Stimulated activated CD4-positive, alpha-beta T cell treated with anti-CD3 and anti-CD28 coated beads, Interleukin-4, amount 100 ng/mL, for 48 hours (primary cell): ENCODE results near the gene IL17F.

Experiments used
- DNase-seq, 2 donors: peaks; one replicate each; pipeline ENCODE4 v3.0.0-alpha.2; 2020; ENCODE audit warnings: low read depth in 2 of 2

The IL17F gene

DNA sequence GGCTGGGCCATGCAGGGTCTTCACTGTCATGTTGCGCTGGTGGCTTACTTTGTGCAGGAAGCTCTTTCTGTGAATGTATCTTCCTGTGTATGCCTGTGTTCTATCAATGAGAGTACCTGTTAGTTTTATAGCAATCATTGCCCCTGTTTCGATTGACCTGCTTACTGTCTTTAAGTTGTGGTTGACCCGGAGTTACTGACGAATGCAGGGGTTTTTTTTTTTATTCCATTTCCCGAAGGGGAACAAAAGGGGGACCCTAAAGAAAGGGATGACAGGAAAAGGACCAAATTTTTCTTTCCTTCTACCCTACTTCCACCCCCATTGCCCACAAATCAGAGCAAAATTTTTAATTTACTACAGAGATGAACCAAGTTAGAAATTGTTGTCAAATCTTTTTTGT is at the start of gene IL17F:
IL17F (minus strand) TSS at position 101 of the 400 bp plus-strand sequence; CDS start at position 30, 71 bp downstream.
- no peak for DNase-seq

GRCh38 chr6:52293067-52293466 is 48.8 kb upstream of the IL17F start:
- DNase-seq = no peak

- DNase-seq = no peak
These were observed 44.5 kb upstream of the IL17F start for GRCh38 chr6:52288841-52289240.

DNA sequence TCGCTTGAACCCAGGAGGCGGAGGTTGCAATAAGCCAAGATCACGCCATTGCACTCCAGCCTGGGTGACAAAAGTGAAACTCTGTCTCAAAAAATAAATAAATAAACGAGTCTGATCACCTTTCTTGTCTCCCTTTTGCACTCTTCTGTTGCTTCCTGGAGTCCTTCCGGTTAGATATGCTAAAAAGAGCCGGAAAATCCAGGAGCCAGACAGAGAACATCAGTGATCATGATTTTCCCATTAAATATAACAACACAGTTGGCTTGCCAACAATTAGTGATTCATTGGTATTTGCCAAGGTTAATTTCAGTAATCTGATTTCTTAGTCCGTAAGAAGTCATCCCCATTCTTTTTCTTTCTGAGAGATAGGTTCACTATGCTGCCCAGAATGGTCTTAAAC is 43.9 kb upstream of the IL17F start:
- DNase-seq = no peak

GRCh38 chr6:52286798-52287432 is 42.6 kb upstream of the IL17F start:
- peak; percentile 54 to 65 for DNase-seq

- no peak for DNase-seq
These were observed 41.1 kb upstream of the IL17F start for GRCh38 chr6:52285177-52286068.

- DNase-seq = peak; percentile 87 to 94
These were observed 40.3 kb upstream of the IL17F start, which contains the start of gene MCM3 for GRCh38 chr6:52284460-52285176. MCM3 (minus strand) TSS chr6:52284742; CDS start chr6:52284674, 68 bp downstream.

GRCh38 chr6:52284131-52284459 is 39.8 kb upstream of the IL17F start:
- peak; percentile 56 to 57 for DNase-seq

GRCh38 chr6:52283111-52283510 is 38.8 kb upstream of the IL17F start:
- DNase-seq = no peak

DNA sequence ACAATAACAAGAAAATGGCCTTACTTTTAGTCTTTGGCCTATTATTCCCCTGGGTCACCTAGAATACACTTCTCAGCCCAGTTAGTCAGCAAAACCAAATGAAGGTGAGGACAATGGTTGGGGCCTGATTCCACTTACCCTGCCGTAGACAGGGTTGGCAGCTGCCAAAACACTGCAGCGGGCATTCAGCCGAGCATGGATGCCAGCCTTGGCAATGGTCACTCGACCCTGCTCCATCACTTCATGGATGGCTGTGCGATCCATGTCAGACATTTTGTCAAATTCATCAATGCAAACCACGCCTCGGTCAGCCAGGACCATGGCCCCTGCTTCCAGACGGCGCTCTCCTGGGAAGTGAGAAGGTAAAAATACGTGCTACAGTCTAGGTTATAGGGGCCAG is 31.8 kb upstream of the IL17F start:
- DNase-seq = no peak

GRCh38 chr6:52271852-52272460 is 27.7 kb upstream of the IL17F start:
- DNase-seq = no peak

- peak; percentile 54 to 63 for DNase-seq
These were observed 19.6 kb upstream of the IL17F start for GRCh38 chr6:52263709-52264540.

- no peak for DNase-seq
These were observed 18.5 kb upstream of the IL17F start for GRCh38 chr6:52262620-52263344.

- no peak for DNase-seq
These were observed 16.9 kb upstream of the IL17F start for GRCh38 chr6:52261229-52261628.

DNA sequence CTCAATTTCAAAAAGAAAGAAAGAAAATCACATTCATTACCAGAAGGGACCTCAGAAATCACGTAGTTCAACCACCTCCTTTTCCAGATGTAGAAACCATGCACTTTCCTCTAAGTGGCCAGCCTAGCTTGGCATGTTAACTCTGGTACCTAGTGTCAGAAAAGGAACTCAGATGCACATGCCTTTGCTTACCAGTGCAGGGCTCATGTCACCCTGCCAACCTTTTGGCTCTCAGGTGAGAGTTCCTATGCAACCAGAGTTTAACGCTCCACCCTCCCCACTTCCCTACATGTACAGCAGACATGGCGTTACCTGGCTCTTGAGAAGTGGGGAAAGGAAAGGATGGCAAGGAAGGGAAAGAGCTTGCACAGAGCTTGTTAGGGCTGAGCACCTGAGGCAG is 16.3 kb upstream of the IL17F start:
- no peak for DNase-seq

DNA sequence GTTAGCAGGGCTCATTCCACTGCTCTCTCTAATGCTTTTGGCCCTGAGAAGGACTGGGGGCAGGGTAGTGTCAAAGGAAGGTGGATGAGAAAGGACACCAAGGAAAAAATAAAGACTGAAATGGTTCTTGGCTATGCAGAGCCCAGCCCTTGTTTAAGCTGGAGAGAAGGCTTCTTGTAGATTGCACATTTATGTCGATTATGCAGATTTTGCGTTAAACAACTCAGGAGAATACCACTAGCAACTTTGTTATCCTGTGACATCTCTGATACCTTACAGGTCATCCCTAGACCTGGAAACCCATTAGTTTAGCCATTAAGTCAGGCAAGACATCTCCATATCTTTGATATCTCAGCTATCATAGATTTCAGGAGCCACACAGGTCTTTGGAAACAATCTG is 11.1 kb upstream of the IL17F start:
- DNase-seq = no peak

GRCh38 chr6:52254731-52255378 is 10.6 kb upstream of the IL17F start:
- DNase-seq = no peak

DNA sequence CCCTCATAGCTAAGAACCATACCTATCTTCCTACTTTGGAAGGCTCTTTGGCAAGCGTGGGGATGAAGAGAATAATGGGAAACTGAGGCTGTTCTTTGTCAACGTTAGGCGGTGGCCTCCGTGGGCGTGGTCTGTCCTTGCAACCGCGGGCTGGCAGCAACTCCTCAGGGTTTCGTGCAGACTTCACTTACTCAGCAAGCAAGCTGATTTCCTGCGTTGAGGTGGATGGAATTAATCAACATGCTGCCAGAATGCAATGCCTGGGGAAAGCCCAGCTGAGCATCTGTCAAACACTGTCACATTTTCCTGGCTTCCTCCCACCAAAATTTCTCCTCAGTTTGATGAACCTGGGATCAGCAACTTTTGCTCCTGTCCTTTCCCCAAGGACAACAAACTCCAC is 9.2 kb upstream of the IL17F start:
- peak; percentile 31 to 45 for DNase-seq

DNA sequence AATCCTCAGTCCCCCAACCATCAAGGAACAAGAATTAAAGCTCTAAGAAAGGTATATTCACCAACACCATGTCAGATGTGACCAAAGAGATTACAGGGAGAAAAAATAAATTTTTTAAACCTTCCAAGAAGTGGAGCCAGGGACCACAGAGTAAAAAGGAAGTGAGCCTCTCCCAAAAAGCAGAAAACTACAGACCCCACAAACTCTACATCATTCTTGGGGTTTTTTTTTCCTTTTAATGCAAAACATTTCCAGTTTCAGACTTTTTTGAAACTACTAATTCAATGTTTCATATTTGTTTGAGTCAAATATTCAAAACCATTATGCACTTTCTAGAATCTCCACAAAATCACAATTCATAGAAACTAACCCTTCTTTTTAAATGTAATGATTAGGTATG is 6.8 kb upstream of the IL17F start:
- DNase-seq = no peak

DNA sequence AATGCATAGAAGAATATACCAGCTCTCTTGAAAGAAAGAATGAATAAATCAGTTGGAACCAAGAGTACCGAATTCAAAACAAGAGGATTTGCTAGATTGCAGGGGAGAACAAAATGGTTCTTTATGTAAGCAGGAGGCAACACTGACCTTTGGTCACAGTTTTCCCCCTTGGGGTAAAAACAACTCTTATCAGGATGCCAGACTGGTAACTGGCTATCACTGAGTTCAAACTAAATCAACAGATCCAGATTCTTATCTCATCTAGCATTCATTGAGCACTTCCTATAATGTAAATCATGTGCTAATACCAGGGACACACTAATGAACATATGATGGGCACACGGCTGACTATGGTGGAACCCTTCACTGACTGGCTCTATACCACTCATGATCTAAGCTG is 4.8 kb upstream of the IL17F start:
- DNase-seq = no peak
